A549 (cell line): ENCODE measurements around the gene ARPC5L.

Source experiments
- BHLHE40 ChIP-seq: IDR thresholded peaks from 2 replicates; pipeline ENCODE4 v1.6.1; 2012; ENCODE audit warnings: low read depth, low read length, inconsistent platforms
- CHD2 ChIP-seq: fragments of 150-350 bp; IDR thresholded peaks from 2 replicates; pipeline ENCODE4 v1.6.1; 2014; ENCODE audit warnings: low read length; ENCODE audit not compliant: partially characterized antibody
- CTCF ChIP-seq: fragments of >200 bp; sonication (Bioruptor Twin); formaldehyde crosslinking; IDR thresholded peaks from 3 replicates; pipeline ENCODE4 v1.5.1; 2016
- HMGXB4 ChIP-seq: fragments of 250-450 bp; sonication (Bioruptor Pico); IDR thresholded peaks from 2 replicates; pipeline ENCODE4 v1.5.0; 2021; ENCODE audit warnings: mild to moderate bottlenecking, moderate library complexity, borderline replicate concordance
- JUN ChIP-seq, 2 experiments: fragments of >200 bp; sonication (Bioruptor Twin); formaldehyde crosslinking; IDR thresholded peaks; 2 replicates in 1 of 2; 3 replicates in 1 of 2; pipeline ENCODE4 v1.6.1; 2016 to 2017
- MAFK ChIP-seq: fragments of 450-650 bp; IDR thresholded peaks from 2 replicates; pipeline ENCODE4 v1.6.1; 2014; ENCODE audit not compliant: partially characterized antibody
- NFE2L2 ChIP-seq: fragments of 150-350 bp; conservative IDR thresholded peaks from 2 replicates; pipeline ENCODE4 v1.6.1; 2014; ENCODE audit warnings: low read length
- POLR2A ChIP-seq: IDR thresholded peaks from 2 replicates; pipeline ENCODE4 v1.6.1; 2012; ENCODE audit warnings: mild to moderate bottlenecking, low read length
- POLR2AphosphoS2 ChIP-seq: conservative IDR thresholded peaks from 2 replicates; pipeline ENCODE4 v1.6.1; 2012; ENCODE audit warnings: low read length, improper control_type of control experiment, inconsistent platforms
- RCOR1 ChIP-seq: fragments of 150-350 bp; IDR thresholded peaks from 2 replicates; pipeline ENCODE4 v1.6.1; 2014; ENCODE audit warnings: antibody characterized with exemption, low read length, low read depth
- RNF2 ChIP-seq: fragments of 200-600 bp; sonication (generic); IDR thresholded peaks from 2 replicates; pipeline ENCODE4 v1.6.1; 2016; ENCODE audit warnings: low read depth, mild to moderate bottlenecking, antibody characterized with exemption, moderate library complexity, borderline replicate concordance
- TF ChIP-seq, protein P1 (sequence below): fragments of 200-600 bp; sonication (generic); IDR thresholded peaks from 2 replicates; pipeline ENCODE4 v1.6.1; 2016; ENCODE audit warnings: antibody characterized with exemption, mild to moderate bottlenecking, moderate library complexity

GRCh38 chr9:124897570-124898460 lies 35.9 kb downstream of the ARPC5L start:
- no peak for TF ChIP-seq POLR2A
- TF ChIP-seq CTCF = no peak
- TF ChIP-seq JUN (IDR thresholded peaks at IDR 0.05) = no peak
- no peak for TF ChIP-seq HMGXB4 (CRISPR knock-in tag)
- no peak for TF ChIP-seq NFE2L2
- no peak for TF ChIP-seq CHD2
- TF ChIP-seq BHLHE40 = no peak
- TF ChIP-seq MAFK = no peak
- no peak for TF ChIP-seq RCOR1
- TF ChIP-seq, protein P1, sequence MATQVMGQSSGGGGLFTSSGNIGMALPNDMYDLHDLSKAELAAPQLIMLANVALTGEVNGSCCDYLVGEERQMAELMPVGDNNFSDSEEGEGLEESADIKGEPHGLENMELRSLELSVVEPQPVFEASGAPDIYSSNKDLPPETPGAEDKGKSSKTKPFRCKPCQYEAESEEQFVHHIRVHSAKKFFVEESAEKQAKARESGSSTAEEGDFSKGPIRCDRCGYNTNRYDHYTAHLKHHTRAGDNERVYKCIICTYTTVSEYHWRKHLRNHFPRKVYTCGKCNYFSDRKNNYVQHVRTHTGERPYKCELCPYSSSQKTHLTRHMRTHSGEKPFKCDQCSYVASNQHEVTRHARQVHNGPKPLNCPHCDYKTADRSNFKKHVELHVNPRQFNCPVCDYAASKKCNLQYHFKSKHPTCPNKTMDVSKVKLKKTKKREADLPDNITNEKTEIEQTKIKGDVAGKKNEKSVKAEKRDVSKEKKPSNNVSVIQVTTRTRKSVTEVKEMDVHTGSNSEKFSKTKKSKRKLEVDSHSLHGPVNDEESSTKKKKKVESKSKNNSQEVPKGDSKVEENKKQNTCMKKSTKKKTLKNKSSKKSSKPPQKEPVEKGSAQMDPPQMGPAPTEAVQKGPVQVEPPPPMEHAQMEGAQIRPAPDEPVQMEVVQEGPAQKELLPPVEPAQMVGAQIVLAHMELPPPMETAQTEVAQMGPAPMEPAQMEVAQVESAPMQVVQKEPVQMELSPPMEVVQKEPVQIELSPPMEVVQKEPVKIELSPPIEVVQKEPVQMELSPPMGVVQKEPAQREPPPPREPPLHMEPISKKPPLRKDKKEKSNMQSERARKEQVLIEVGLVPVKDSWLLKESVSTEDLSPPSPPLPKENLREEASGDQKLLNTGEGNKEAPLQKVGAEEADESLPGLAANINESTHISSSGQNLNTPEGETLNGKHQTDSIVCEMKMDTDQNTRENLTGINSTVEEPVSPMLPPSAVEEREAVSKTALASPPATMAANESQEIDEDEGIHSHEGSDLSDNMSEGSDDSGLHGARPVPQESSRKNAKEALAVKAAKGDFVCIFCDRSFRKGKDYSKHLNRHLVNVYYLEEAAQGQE = no peak
- no peak for TF ChIP-seq RNF2
- no peak for TF ChIP-seq POLR2AphosphoS2
